Smooth muscle cell (in vitro differentiated cells): Measurements from ENCODE around the gene USP14. TPM values are rescaled to one million over a fixed set of nuclear protein-coding genes. Genes with fewer than 3 reads are reported as not detected.

Experiments used
- DNase-seq: peaks from one replicate; lab custom pipeline; 2025; ENCODE audit not compliant: unreplicated experiment; lab: John Stamatoyannopoulos, UW
- H2AFZ ChIP-seq: fragments of 200-600 bp; sonication (generic); 2 replicates; pipeline ENCODE4 v1.6.0; 2016; ENCODE audit warnings: antibody characterized with exemption, low read depth, mild to moderate bottlenecking
- H3F3A ChIP-seq: fragments of 200-600 bp; sonication (generic); 2 replicates; pipeline ENCODE4 v1.6.0; 2017; ENCODE audit warnings: antibody characterized with exemption, low read depth
- H3K27ac ChIP-seq: fragments of 200-600 bp; sonication (generic); 2 replicates; pipeline ENCODE4 v1.5.1; 2016; ENCODE audit warnings: low read depth, mild to moderate bottlenecking
- H3K27me3 ChIP-seq: fragments of 200-600 bp; sonication (generic); 2 replicates; pipeline ENCODE4 v1.6.1; 2016; ENCODE audit warnings: low read depth, mild to moderate bottlenecking
- H3K36me3 ChIP-seq: fragments of 200-600 bp; sonication (generic); 2 replicates; pipeline ENCODE4 v1.5.1; 2016; ENCODE audit warnings: low read depth
- H3K4me1 ChIP-seq: fragments of 200-600 bp; sonication (generic); 2 replicates; pipeline ENCODE4 v1.5.1; 2016; ENCODE audit warnings: low read depth
- H3K4me2 ChIP-seq: fragments of 200-600 bp; sonication (generic); 2 replicates; pipeline ENCODE4 v1.6.0; 2016; ENCODE audit warnings: mild to moderate bottlenecking
- H3K4me3 ChIP-seq: fragments of 200-600 bp; sonication (generic); 2 replicates; pipeline ENCODE4 v1.5.1; 2016; ENCODE audit warnings: mild to moderate bottlenecking
- H3K79me2 ChIP-seq: fragments of 200-600 bp; sonication (generic); 2 replicates; pipeline ENCODE4 v1.6.0; 2016; ENCODE audit warnings: low read depth, mild to moderate bottlenecking
- H3K9ac ChIP-seq: fragments of 200-600 bp; sonication (generic); 2 replicates; pipeline ENCODE4 v1.6.0; 2016; ENCODE audit warnings: low read depth
- H3K9me3 ChIP-seq: fragments of 200-600 bp; sonication (generic); replicated peaks from 2 replicates; pipeline ENCODE4 v1.5.1; 2016; ENCODE audit warnings: low read depth
- H4K20me1 ChIP-seq: fragments of 200-600 bp; sonication (generic); 2 replicates; pipeline ENCODE4 v1.6.0; 2016; ENCODE audit warnings: low read depth
- CTCF ChIP-seq: fragments of 200-600 bp; sonication (generic); IDR thresholded peaks from 2 replicates; pipeline ENCODE4 v1.5.1; 2017; ENCODE audit warnings: borderline replicate concordance, mild to moderate bottlenecking, antibody characterized with exemption; ENCODE audit not compliant: insufficient read depth, poor library complexity, severe bottlenecking
- WGBS: methylation state at CpG from one replicate; pipeline ENCODE4 v1.1.7; 2016; ENCODE audit warnings: low lambda C conversion rate; 5-methylcytosine and 5-hydroxymethylcytosine counted together
- polyA plus RNA-seq: library from polyadenylated mRNA; unstranded; fragments of >200 nt; fragmentation: Nextera tagmentation; extraction: Ambion mirVana; gene quantifications from 2 replicates; pipeline ENCODE4 v1.2.1, GENCODE V29; 2016
- total RNA-seq: library from RNA; depleted of rRNA; stranded (reverse); fragments of >200 nt; gene quantifications from 2 replicates; pipeline ENCODE4 v1.2.3, GENCODE V29; 2014

USP14 gene
- total and polyA plus RNA-seq, 2 experiments from 2014 or later: 36.5 to 49.0 TPM

- H3K27me3 ChIP-seq: no peaks in the 10 kb centered on the region
- no peak overlapping the region for H3K27ac ChIP-seq
- H3K79me2 ChIP-seq: peaks cover 16% of the 10 kb centered on the region
- no peak overlapping the region for H2AFZ ChIP-seq
- no peak overlapping the region for H3K9ac ChIP-seq
- H3F3A ChIP-seq: no peaks in the 10 kb centered on the region
- H3K4me1 ChIP-seq: no peaks in the 10 kb centered on the region
- no peaks in the 10 kb centered on the region for H3K9me3 ChIP-seq
- peaks cover 34% of the 10 kb centered on the region for H3K36me3 ChIP-seq
- no peak for TF ChIP-seq CTCF
- H4K20me1 ChIP-seq: peaks cover 20% of the 10 kb centered on the region
- no peak overlapping the region for H3K4me3 ChIP-seq
- H3K4me2 ChIP-seq: no peak overlapping the region
- DNase-seq: no peak
- 96% methylated on average over 4 of the region's 4 CpGs for whole genome bisulfite sequencing
These were observed 52.4 kb downstream of the USP14 start for GRCh38 chr18:210733-211132.

- no peak for TF ChIP-seq CTCF
- Histone ChIP-seq H3K79me2 (peaks cover 12% of the 10 kb centered on the region), H4K20me1 (peaks cover 20% of the 10 kb centered on the region), H3F3A (no peaks in the 10 kb centered on the region), H3K27ac (no peak overlapping the region), H3K9me3 (no peaks in the 10 kb centered on the region), H2AFZ (no peak overlapping the region), H3K4me1 (no peaks in the 10 kb centered on the region), H3K4me3 (no peak overlapping the region), H3K9ac (no peak overlapping the region), H3K27me3 (no peaks in the 10 kb centered on the region), H3K36me3 (peaks cover 30% of the 10 kb centered on the region), H3K4me2 (no peak overlapping the region)
- no peak for DNase-seq
These were observed 53.2 kb downstream of the USP14 start for GRCh38 chr18:211582-211981.

GRCh38 chr18:212780-213179, 54.4 kb downstream of the USP14 start:
- DNase-seq: no peak
- Histone ChIP-seq H4K20me1 (peaks cover 13% of the 10 kb centered on the region), H3K79me2 (no peaks in the 10 kb centered on the region), H3K27ac (no peak overlapping the region), H3K9me3 (no peaks in the 10 kb centered on the region), H2AFZ (no peak overlapping the region), H3F3A (no peaks in the 10 kb centered on the region), H3K36me3 (peaks cover 30% of the 10 kb centered on the region), H3K4me1 (no peaks in the 10 kb centered on the region), H3K9ac (no peak overlapping the region), H3K4me3 (no peak overlapping the region), H3K4me2 (no peak overlapping the region), H3K27me3 (no peaks in the 10 kb centered on the region)
- peak; percentile 12 for TF ChIP-seq CTCF
- 94% methylated on average over 1 of the region's 1 CpG for WGBS

GRCh38 chr18:213505-213904, 55.1 kb downstream of the USP14 start:
- peaks cover 30% of the 10 kb centered on the region for H3K36me3 ChIP-seq
- H3K4me1 ChIP-seq: no peaks in the 10 kb centered on the region
- H3K4me2 ChIP-seq: no peak overlapping the region
- H3K4me3 ChIP-seq: no peak overlapping the region
- no peaks in the 10 kb centered on the region for H3K9me3 ChIP-seq
- WGBS: 89% methylated on average over 4 of the region's 4 CpGs
- no peak overlapping the region for H2AFZ ChIP-seq
- peaks cover 12% of the 10 kb centered on the region for H4K20me1 ChIP-seq
- DNase-seq: no peak
- no peaks in the 10 kb centered on the region for H3F3A ChIP-seq
- TF ChIP-seq CTCF: no peak
- no peak overlapping the region for H3K9ac ChIP-seq
- H3K27ac ChIP-seq: no peak overlapping the region
- H3K79me2 ChIP-seq: no peaks in the 10 kb centered on the region
- H3K27me3 ChIP-seq: no peaks in the 10 kb centered on the region
